Raji (cell line): ENCODE measurements around the gene UTP15.

Experiments
- POLR2A ChIP-seq: IDR thresholded peaks from 2 replicates; pipeline ENCODE4 v1.6.1; 2011; ENCODE audit warnings: low read depth, low read length, control low read depth; ENCODE audit not compliant: insufficient read depth

The UTP15 gene

DNA sequence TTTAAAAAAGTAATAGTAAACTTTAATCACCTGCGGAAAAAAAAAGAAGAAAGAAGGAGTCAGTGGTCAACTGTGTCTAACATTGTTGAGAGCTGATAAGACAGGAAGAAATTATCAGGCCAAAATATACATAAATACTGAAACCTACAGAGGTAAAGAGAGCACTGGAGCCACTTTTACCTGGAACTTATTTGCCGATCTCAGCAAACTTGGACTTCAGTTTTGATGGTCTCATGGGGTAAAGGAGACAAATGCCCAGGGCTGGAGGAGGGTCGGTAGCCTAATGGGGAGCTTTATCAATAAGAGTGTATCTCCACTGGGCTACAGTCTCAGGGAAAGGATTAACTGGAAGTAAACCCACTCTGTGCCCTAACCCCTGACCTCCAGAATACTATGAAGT lies 33.8 kb downstream of the UTP15 start:
- no peak for TF ChIP-seq POLR2A

GRCh38 chr5:73603998-73604397 lies 38.5 kb downstream of the UTP15 start:
- no peak for TF ChIP-seq POLR2A

GRCh38 chr5:73605223-73606087 lies 39.9 kb downstream of the UTP15 start:
- TF ChIP-seq POLR2A: no peak

- TF ChIP-seq POLR2A: no peak
Measured at GRCh38 chr5:73606206-73606753, 40.7 kb downstream of the UTP15 start.

DNA sequence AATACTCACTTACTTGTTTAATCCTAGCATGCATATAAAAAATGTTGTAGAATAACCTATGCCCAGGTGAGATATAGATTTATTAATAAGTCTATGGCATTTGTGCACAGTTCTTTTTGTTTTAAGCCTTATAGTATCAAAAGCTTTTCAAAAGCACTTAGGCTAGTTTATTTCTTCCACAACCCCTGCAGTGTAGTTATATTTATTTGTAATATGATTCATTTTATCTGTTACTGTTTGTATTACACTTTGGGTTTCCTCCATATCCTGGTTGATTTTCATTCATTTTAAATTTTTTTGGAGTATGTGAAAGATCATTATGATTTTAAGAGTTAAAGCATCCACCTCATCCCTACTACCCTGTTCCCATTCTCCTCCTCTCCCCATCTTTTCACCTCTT lies 41.7 kb downstream of the UTP15 start:
- no peak for TF ChIP-seq POLR2A

- TF ChIP-seq POLR2A: no peak
Measured at GRCh38 chr5:73612799-73613198, 47.3 kb downstream of the UTP15 start.

GRCh38 chr5:73615085-73615484 lies 49.5 kb downstream of the UTP15 start:
- no peak for TF ChIP-seq POLR2A

DNA sequence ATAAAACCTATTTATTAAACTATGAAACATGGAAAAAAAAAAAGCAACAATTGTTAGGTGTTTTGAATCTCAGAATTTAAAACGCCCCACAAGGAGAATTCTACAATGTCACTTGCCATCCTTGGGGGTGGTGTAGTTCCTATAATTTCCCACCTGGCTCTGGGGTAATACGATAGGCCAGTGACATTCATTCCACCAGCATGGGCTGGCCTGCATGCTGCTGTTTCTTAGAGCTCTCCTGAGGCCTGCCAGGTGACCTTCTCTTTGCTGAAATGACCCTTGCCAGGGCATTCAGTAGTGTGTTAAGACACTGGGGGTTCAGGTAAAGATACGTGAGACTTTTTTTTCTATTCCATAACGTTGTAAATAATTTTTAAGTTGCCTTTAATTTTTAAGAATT lies 50.4 kb downstream of the UTP15 start:
- TF ChIP-seq POLR2A: no peak

DNA sequence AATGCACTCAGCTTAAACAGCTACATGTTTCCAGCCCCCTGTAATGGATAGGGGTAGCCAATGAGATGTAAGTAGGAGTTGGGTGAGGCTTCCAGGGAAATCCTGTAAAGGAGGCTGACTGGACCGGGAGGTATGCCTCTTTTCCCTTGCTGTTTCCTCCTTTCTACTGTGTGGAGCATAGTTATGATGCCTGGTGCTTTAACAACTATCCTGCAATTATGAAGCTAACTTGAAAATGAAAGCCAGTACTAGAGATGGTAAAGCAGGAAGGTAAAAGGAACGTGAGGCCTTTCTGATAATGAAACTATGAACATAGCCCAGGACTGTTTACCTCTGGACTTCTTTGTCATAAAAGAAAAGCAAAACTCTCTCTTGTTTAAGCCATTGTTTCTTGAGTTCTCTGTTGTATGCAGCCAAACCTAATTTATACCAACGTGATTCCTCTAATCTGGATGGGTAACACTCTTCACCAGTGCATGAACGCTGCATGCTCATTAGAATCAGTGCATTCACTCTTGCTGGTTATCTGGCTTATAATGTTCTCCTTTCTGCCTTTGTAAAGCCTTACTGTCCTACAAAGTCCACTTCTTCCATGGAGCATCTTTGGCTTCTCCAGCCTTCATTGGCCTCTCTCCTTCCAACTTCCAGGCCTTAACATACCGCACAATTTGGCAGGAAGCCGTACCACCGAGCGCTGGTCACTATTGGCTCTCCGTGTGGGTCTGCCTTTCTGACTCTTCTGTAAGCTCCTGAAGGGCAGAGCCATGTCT lies 52.2 kb downstream of the UTP15 start:
- no peak for TF ChIP-seq POLR2A

GRCh38 chr5:73619606-73620333 lies 54.2 kb downstream of the UTP15 start:
- TF ChIP-seq POLR2A: no peak

- TF ChIP-seq POLR2A: no peak
Measured at GRCh38 chr5:73620334-73620687, 54.8 kb downstream of the UTP15 start.

GRCh38 chr5:73623060-73623459 lies 57.5 kb downstream of the UTP15 start:
- TF ChIP-seq POLR2A: no peak

DNA sequence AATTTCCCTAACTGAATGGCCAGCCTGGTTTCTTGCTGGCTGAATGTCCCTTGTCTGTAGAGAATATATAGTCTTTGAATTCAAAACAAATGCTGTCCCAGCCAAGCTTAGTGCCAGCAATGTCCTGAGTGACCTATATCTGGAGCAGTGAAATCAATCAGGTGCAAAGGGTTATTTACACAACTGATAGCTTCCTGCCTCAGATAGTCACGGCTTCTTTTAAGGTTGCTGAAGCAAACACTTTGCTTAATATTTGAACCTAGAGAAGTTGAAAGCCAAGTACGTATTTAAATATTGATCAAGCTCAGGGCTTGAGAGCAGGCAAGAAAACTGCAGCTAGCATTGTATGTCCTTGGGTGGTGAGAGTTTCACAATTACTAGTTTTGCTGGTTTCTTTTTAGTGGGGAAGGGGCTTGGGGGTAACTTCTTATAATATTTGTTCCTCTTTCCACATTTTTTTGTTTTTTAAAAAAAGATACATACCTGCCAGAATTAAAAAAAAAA lies 58.4 kb downstream of the UTP15 start:
- TF ChIP-seq POLR2A: no peak

- TF ChIP-seq POLR2A: no peak
Measured at GRCh38 chr5:73624888-73625287, 59.3 kb downstream of the UTP15 start.

DNA sequence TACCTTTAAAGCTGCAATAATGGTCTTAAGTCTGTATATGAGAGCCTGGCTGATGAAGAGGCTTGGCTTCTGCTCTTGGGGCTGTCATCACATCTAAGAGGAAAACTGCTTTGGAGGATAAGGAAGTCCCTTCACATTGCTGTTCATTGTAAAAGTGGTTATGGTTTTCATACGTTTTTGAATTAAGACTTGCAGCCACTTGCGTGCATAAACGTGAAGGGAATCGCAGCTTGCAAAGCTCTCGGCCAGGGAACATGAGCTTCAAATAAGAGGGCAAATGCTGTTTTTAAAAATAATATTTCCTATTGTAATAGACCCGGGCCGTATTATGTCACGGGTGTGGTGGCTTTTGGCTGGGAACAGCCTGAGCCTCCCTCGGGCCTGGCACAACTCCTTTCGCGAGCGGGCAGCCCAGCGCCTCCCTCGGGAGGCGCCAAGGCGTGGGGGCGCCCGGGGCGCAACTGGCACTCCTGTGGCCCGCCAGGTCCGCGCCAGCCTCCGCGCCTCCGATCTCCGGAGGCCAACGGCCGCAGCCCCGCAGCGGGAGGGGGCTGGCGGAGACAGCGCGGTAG lies 59.9 kb downstream of the UTP15 start:
- TF ChIP-seq POLR2A: no peak
